ENCODE results near the gene GPS1.

DNA sequence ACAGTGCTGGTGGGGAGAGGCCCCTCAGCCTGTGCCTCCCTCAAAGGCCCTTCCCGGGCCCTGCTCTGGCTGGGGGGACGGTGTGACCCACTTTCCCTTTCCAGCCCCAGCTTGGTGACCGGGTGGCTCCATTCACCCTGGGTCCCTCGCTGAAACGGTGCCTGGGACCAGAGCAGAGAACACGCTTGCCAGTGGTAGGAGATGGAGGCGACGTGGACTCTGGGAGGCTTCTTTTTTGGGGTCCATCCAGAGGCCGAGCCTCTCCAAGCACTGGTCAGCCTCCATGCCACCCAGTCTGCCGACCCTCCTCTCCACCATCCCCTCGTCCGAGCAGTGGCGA is 36.8 kb upstream of the GPS1 start:
- TF ChIP-seq CTCF (conservative IDR thresholded peaks at IDR 0.05; ENCODE audit: low read depth in 2 of 2) (no peak), NANOG (IDR thresholded peaks at IDR 0.05; ENCODE audit: borderline replicate concordance) (no peak), EZH2phosphoT487 (IDR thresholded peaks at IDR 0.05; ENCODE audit: unreplicated experiment) (no peak), JUNB (IDR thresholded peaks at IDR 0.05; ENCODE audit: unreplicated experiment) (no peak), EZH2 (IDR thresholded peaks at IDR 0.05; ENCODE audit: low read depth, unreplicated experiment) (no peak), REST (IDR thresholded peaks at IDR 0.05; ENCODE audit: unreplicated experiment) (no peak)
